GM18867 (cell line): ENCODE data around the gene PERP.

Source experiments
- ATAC-seq: cut with Tn5 transposase; IDR thresholded peaks from one replicate; pipeline ENCODE4 v1.9.1; 2021; ENCODE audit warnings: mild to moderate bottlenecking, moderate library complexity; ENCODE audit not compliant: unreplicated experiment

PERP gene

GRCh38 chr6:138063726-138064125, 43.5 kb downstream of the PERP start:
- no peak for ATAC-seq

DNA sequence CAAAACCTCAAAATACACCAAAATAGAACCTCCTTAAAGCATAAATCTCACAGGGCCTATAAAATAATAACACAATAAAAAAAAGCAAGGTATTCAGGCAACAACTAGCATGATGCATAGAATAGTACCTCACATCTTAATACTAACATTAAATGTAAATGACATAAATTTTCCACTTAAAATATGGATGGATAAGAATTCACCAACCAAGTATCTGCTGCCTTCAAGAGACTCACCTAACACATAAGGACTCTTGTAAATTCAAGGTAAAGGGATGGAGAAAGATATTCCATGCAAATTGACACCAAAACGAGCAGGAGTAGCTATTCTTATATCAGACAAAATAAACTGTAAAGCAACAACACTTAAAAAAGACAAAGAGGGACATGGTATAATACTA, 52.2 kb downstream of the PERP start:
- no peak for ATAC-seq

- ATAC-seq = no peak
Measured at GRCh38 chr6:138052783-138053182, 54.4 kb downstream of the PERP start.

DNA sequence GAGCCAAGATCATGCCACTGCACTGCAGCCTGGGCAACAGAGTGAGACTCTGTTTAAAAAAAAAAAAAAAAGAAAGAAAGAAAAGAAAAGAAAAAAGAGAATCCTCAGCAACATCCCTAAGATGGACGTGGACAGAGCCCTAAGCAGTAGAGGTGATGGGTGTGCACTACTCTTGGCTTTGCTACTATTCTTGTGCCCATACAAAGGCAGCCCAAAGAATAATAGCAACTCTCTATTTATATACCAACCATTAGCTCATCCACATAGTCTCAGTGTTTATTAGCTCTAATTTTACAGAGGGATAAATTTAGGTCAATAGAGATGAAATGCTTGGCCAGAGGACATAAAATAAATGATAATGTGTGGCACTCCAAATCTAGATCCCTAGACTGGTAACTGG, 62.2 kb downstream of the PERP start:
- ATAC-seq = no peak

DNA sequence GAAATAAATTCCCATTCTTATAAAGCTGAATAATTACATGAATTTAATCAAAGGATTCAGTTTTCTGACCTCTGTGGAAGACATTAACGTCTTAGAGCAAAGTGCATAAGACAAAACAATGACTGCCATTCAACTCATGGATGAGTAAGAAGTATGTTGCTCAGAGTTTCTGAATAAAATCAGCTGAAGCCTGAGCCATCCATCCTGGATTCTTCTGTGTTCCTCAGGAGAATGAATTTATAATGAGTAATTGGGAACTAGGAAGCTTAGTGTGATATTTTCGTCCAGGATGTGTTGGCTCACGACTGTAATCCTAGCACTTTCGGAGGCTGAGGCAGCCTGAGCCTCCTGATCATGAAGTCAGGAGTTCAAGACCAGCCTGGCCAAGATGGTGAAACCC, 62.8 kb downstream of the PERP start:
- ATAC-seq = no peak
